GM23338 (cell line): Measurements from ENCODE around the gene VAV3. TPM values are rescaled to one million over a fixed set of nuclear protein-coding genes. Genes with fewer than 3 reads are reported as not detected.

Source experiments
- ATAC-seq: fragments of 200-7000 bp; cut with Tn5 transposase; 3 replicates; pipeline ENCODE4 v1.9.1; 2020
- DNase-seq: peaks from one replicate; pipeline ENCODE4 v3.0.0-alpha.2; 2015; ENCODE audit warnings: low spot score
- H2AFZ ChIP-seq: fragments of 200-600 bp; sonication (generic); 2 replicates; pipeline ENCODE4 v1.8.0; 2016; ENCODE audit warnings: antibody characterized with exemption, mild to moderate bottlenecking, moderate library complexity
- H3F3A ChIP-seq: fragments of 200-600 bp; sonication (generic); replicated peaks from 2 replicates; pipeline ENCODE4 v1.8.0; 2017; ENCODE audit warnings: antibody characterized with exemption, mixed run types, low read depth
- H3K27ac ChIP-seq: fragments of 200-600 bp; sonication (generic); 2 replicates; pipeline ENCODE4 v1.6.1; 2016; ENCODE audit warnings: low read depth
- H3K27me3 ChIP-seq: fragments of 200-600 bp; sonication (generic); 2 replicates; pipeline ENCODE4 v1.8.0; 2016; ENCODE audit warnings: mild to moderate bottlenecking, mixed run types, moderate library complexity; ENCODE audit not compliant: insufficient read depth
- H3K36me3 ChIP-seq: fragments of 200-600 bp; sonication (generic); 2 replicates; pipeline ENCODE4 v1.8.0; 2016; ENCODE audit warnings: mild to moderate bottlenecking; ENCODE audit not compliant: insufficient read depth
- H3K4me1 ChIP-seq: fragments of 200-600 bp; sonication (generic); 2 replicates; pipeline ENCODE4 v1.8.0; 2016; ENCODE audit warnings: mild to moderate bottlenecking, moderate library complexity; ENCODE audit not compliant: insufficient read depth
- H3K4me2 ChIP-seq: fragments of 200-600 bp; sonication (generic); 2 replicates; pipeline ENCODE4 v1.7.1; 2017; ENCODE audit warnings: mixed run types
- H3K4me3 ChIP-seq: fragments of 200-600 bp; sonication (generic); 2 replicates; pipeline ENCODE4 v1.6.1; 2016; ENCODE audit warnings: mixed run types
- H3K79me2 ChIP-seq: fragments of 200-600 bp; sonication (generic); replicated peaks from 2 replicates; pipeline ENCODE4 v1.8.0; 2017; ENCODE audit warnings: mild to moderate bottlenecking; ENCODE audit not compliant: insufficient read depth
- H3K9me2 ChIP-seq: fragments of 200-600 bp; sonication (generic); 2 replicates; pipeline ENCODE4 v1.8.0; 2017; ENCODE audit not compliant: insufficient read depth
- H4K20me1 ChIP-seq: fragments of 200-600 bp; sonication (generic); replicated peaks from 2 replicates; pipeline ENCODE4 v1.8.0; 2017; ENCODE audit warnings: mild to moderate bottlenecking; ENCODE audit not compliant: insufficient read depth
- H3K27ac Mint-ChIP-seq: 2 replicates; pipeline ENCODE4 v1.8.0; 2020; ENCODE audit warnings: inconsistent platforms, mild to moderate bottlenecking, moderate library complexity, mixed read lengths
- H3K27me3 Mint-ChIP-seq: 3 replicates; pipeline ENCODE4 v1.8.0; 2022; ENCODE audit warnings: low read depth, mild to moderate bottlenecking, moderate library complexity, mixed read lengths, inconsistent platforms; ENCODE audit not compliant: insufficient read depth, poor library complexity
- H3K36me3 Mint-ChIP-seq: 3 replicates; pipeline ENCODE4 v1.8.0; 2021; ENCODE audit warnings: low read depth, mild to moderate bottlenecking, inconsistent platforms, moderate library complexity, mixed read lengths
- H3K4me1 Mint-ChIP-seq: 3 replicates; pipeline ENCODE4 v1.8.0; 2020; ENCODE audit warnings: mild to moderate bottlenecking, inconsistent platforms, mixed read lengths
- H3K4me3 Mint-ChIP-seq: 3 replicates; pipeline ENCODE4 v1.8.0; 2021; ENCODE audit warnings: moderate library complexity, mild to moderate bottlenecking, inconsistent platforms, mixed read lengths
- H3K9me3 Mint-ChIP-seq: 3 replicates; pipeline ENCODE4 v1.8.0; 2020; ENCODE audit warnings: moderate library complexity, mild to moderate bottlenecking, inconsistent platforms, mixed read lengths
- CREB1 ChIP-seq: fragments of 250-450 bp; sonication (Bioruptor Pico); IDR thresholded peaks from 2 replicates; pipeline ENCODE4 v1.5.0; 2020; ENCODE audit warnings: low read depth, mild to moderate bottlenecking, moderate library complexity
- EZH2 ChIP-seq: fragments of 200-600 bp; sonication (generic); IDR thresholded peaks from one replicate; pipeline ENCODE4 v1.8.0; 2017; ENCODE audit warnings: antibody characterized with exemption, mild to moderate bottlenecking, low read depth; ENCODE audit not compliant: unreplicated experiment
- EZH2phosphoT487 ChIP-seq: fragments of 200-600 bp; sonication (generic); IDR thresholded peaks from one replicate; pipeline ENCODE4 v1.8.1; 2018; ENCODE audit warnings: antibody characterized with exemption; ENCODE audit not compliant: unreplicated experiment
- NANOG ChIP-seq: IDR thresholded peaks from 2 replicates; pipeline ENCODE4 v1.6.1; 2016; ENCODE audit warnings: antibody characterized with exemption, borderline replicate concordance
- POLR2AphosphoS5 ChIP-seq: IDR thresholded peaks from 2 replicates; pipeline ENCODE4 v1.6.1; 2016; ENCODE audit warnings: antibody characterized with exemption, low read depth
- ZNF462 ChIP-seq: fragments of 250-450 bp; sonication (Bioruptor Pico); IDR thresholded peaks from 2 replicates; pipeline ENCODE4 v1.5.0; 2020; ENCODE audit warnings: mild to moderate bottlenecking, moderate library complexity
- polyA plus RNA-seq: library from polyadenylated mRNA; unstranded; fragments of >200 nt; fragmentation: Nextera tagmentation; extraction: Ambion mirVana; gene quantifications from 2 replicates; pipeline ENCODE4 v1.2.1, GENCODE V29; 2016
- total RNA-seq: library from RNA; depleted of rRNA; stranded (reverse); fragments of >200 nt; shearing (Covaris generic); gene quantifications from 2 replicates; pipeline ENCODE4 v1.2.3, GENCODE V29; 2014
- TF ChIP-seq, protein P1 (sequence below): IDR thresholded peaks from one replicate; pipeline ENCODE4 v1.6.1; 2018; ENCODE audit warnings: antibody characterized with exemption; ENCODE audit not compliant: unreplicated experiment

The VAV3 gene
- total and polyA plus RNA-seq, 2 experiments from 2014 or later: 3.0 to 11.3 TPM

GRCh38 chr1:107536266-107536665, 428.7 kb downstream of the VAV3 start:
- no peak overlapping the region for H3K4me3 ChIP-seq
- DNase-seq (no peak), ATAC-seq (no peak)
- no peak overlapping the region for H3K27ac ChIP-seq
- no peak overlapping the region for H3K27ac Mint-ChIP-seq
- no peaks in the 10 kb centered on the region for H4K20me1 ChIP-seq
- H3K4me3 Mint-ChIP-seq: no peak overlapping the region
- no peaks in the 10 kb centered on the region for H3K36me3 Mint-ChIP-seq
- H3F3A ChIP-seq: no peaks in the 10 kb centered on the region
- H2AFZ ChIP-seq: peak overlapping the region; percentile 78
- peaks cover 6% of the 10 kb centered on the region; the same call in 2 of the 3 replicates for H3K4me1 Mint-ChIP-seq
- no peaks in the 10 kb centered on the region for H3K9me3 Mint-ChIP-seq
- TF ChIP-seq CREB1 (CRISPR knock-in tag) (no peak), ZNF462 (CRISPR knock-in tag) (no peak), POLR2AphosphoS5 (no peak), EZH2 (no peak), NANOG (no peak), EZH2phosphoT487 (no peak)
- TF ChIP-seq, protein P1, sequence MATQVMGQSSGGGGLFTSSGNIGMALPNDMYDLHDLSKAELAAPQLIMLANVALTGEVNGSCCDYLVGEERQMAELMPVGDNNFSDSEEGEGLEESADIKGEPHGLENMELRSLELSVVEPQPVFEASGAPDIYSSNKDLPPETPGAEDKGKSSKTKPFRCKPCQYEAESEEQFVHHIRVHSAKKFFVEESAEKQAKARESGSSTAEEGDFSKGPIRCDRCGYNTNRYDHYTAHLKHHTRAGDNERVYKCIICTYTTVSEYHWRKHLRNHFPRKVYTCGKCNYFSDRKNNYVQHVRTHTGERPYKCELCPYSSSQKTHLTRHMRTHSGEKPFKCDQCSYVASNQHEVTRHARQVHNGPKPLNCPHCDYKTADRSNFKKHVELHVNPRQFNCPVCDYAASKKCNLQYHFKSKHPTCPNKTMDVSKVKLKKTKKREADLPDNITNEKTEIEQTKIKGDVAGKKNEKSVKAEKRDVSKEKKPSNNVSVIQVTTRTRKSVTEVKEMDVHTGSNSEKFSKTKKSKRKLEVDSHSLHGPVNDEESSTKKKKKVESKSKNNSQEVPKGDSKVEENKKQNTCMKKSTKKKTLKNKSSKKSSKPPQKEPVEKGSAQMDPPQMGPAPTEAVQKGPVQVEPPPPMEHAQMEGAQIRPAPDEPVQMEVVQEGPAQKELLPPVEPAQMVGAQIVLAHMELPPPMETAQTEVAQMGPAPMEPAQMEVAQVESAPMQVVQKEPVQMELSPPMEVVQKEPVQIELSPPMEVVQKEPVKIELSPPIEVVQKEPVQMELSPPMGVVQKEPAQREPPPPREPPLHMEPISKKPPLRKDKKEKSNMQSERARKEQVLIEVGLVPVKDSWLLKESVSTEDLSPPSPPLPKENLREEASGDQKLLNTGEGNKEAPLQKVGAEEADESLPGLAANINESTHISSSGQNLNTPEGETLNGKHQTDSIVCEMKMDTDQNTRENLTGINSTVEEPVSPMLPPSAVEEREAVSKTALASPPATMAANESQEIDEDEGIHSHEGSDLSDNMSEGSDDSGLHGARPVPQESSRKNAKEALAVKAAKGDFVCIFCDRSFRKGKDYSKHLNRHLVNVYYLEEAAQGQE: no peak
- H3K36me3 ChIP-seq: no peaks in the 10 kb centered on the region
- H3K27me3 Mint-ChIP-seq: peaks cover 4% of the 10 kb centered on the region
- H3K27me3 ChIP-seq: no peaks in the 10 kb centered on the region
- H3K4me1 ChIP-seq: no peaks in the 10 kb centered on the region
- H3K4me2 ChIP-seq: no peak overlapping the region
- H3K79me2 ChIP-seq: no peaks in the 10 kb centered on the region
- H3K9me2 ChIP-seq: peaks cover 4% of the 10 kb centered on the region; the same call in 1 of the 2 replicates
